ENCODE data around the gene TRAF7.

TRAF7 gene

DNA sequence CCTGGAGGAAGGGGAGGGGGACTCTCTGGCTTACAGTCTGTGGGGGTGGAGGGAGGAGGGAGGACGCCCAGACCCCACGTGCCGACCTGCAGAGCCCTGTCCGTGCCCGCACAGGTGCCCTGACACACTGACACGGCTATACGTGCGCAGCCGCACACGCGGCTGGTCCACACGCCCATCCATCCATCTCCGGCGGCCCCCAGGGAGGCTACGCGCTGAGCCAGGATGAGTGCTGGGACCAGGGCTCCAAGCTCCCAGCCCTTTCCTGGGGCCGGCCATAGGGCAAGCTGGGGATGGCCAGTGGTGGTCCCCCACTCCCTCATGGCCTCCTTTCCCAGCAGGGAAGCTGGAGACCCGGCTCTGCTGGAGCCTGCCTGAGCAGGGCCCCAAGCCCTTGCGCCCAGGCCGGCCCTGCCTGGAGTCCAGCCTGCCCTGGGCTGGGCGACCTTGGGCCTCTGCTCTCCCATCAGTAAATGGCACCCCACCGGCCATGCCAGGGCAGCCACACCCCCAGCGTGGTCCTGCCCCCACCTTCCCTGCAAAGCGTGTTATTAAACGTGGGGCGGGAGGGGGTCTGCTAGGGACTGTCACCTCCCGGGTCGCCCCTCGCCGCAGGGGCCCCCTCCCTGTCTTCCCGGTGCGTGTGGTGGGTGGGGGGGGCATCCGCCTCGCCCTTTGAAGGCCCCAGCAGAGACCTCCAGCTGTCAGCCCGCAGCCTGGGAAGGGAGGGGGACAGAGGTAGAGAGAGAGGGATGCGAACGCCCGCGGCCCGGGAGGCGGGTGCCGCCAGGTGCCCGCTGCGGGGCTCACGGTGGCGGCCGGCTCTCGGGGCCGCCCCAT is 40.0 kb downstream of the TRAF7 start:
- FAIRE-seq: no peak
- DNase-seq (ENCODE audit: insufficient read length, low spot score): no peak
- TF ChIP-seq CTCF (IDR thresholded peaks at IDR 0.05; ENCODE audit: insufficient read depth, missing control alignments): no peak

GRCh38 chr16:2196162-2196980 is 40.8 kb downstream of the TRAF7 start, which contains the start of gene CASKIN1:
Gene CASKIN1 (minus strand): TSS chr16:2196605. CDS start chr16:2196432, 173 bp downstream.
- DNase-seq (ENCODE audit: insufficient read length, low spot score): peak; percentile 53
- no peak for FAIRE-seq

DNA sequence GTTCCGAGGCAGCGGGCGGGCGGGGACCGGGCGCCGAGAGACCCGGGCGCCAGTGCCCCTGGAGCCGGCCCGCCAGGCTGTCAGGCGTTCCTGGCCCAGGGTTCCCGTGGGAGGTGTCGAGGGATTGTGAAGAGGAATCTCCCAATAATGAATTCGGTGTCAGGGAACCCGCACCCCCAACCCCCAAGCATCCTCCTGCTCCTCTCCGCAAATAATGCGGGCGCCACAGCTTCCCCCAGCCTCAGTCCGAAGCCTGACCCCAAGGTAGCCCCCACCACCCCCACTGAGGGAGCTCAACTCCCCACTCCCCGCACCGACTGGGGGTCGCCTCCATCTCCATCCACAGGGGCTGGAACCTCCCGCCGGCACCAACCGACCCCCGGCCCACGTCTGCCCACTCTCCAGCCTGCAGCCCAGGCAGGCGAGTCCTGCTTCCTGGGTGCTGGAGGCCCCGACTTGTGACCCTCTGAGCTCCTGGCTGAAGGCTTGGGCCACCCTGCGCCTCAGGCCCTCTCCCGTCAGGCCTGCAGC is 41.5 kb downstream of the TRAF7 start:
- no peak for FAIRE-seq
- TF ChIP-seq CTCF (IDR thresholded peaks at IDR 0.05; ENCODE audit: insufficient read depth, missing control alignments): no peak
- no peak for DNase-seq (ENCODE audit: insufficient read length, low spot score)

More at GRCh38 chr16:2196162-2196980, 40.8 kb downstream of the TRAF7 start, which contains the start of gene CASKIN1:
- TF ChIP-seq CTCF (IDR thresholded peaks at IDR 0.05; ENCODE audit: insufficient read depth, missing control alignments): no peak

GRCh38 chr16:2197765-2198164 is 42.2 kb downstream of the TRAF7 start:
- no peak for TF ChIP-seq CTCF (IDR thresholded peaks at IDR 0.05; ENCODE audit: insufficient read depth, missing control alignments)
- FAIRE-seq (no peak), DNase-seq (ENCODE audit: insufficient read length, low spot score) (no peak)

DNA sequence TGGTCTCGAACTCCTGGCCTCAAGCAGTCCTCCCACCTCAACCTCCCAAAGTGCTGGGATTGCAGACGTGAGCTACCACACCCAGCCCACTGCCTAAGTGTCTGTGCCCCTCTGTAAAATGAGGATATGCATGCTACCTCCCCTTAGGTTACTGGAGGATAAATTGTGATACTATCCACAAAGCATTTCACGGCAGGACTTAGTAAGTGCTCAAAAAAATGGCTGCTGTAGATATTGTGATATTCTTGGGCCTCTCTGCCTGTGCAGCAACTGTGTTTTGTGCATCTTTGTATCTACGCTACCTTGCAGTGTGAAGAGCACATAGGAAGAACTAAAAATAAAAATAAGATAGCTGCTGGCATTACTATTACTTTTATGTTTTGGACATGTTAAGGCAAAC is 42.7 kb downstream of the TRAF7 start:
- TF ChIP-seq CTCF (IDR thresholded peaks at IDR 0.05; ENCODE audit: insufficient read depth, missing control alignments): no peak
- no peak for DNase-seq (ENCODE audit: insufficient read length, low spot score)
- no peak for FAIRE-seq

DNA sequence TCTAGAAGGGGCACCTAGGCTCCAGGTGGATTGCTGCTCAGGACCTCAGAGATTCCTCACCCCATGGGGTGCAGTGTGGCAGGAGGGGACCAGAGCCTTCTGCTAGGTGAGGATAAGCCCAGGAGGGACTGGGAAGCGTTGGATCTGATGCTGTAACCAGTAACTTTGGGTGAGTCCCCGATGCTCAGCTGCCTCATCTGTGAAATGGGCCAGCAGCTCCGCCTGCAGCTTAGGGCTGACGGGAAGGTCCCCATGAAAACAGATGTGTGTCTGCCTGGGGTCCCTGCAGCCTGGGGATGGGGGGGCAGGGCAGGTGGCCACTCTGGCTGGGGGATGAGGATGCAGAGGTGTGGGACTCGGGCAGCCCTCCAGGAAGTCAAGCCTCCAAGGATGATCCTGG is 43.5 kb downstream of the TRAF7 start:
- DNase-seq (ENCODE audit: insufficient read length, low spot score) (no peak), FAIRE-seq (no peak)
- no peak for TF ChIP-seq CTCF (IDR thresholded peaks at IDR 0.05; ENCODE audit: insufficient read depth, missing control alignments)

Data from D721Med (cell line).